HepG2 (cell line): ENCODE measurements around the gene PAFAH1B1. TPM values are rescaled to one million over a fixed set of nuclear protein-coding genes. Genes with fewer than 3 reads are reported as not detected.
A peak's percentile ranks its signal among the peaks of the same experiment; 100 is the strongest.

Experiments
- ATAC-seq: fragments of 200-7000 bp; cut with Tn5 transposase; 3 replicates; pipeline ENCODE4 v1.9.1; 2020; ENCODE audit warnings: mild to moderate bottlenecking, moderate library complexity
- BruUV-seq: library from RNA; stranded (reverse); fragments of 400-500 nt; replicated peaks from 2 replicates; lab custom pipeline; 2021; lab: Mats Ljungman, UMichigan
- CTCF ChIA-PET: fragments of 300-600 bp; formaldehyde crosslinking; extraction: SDS; loops from one replicate; lab custom pipeline; 2021; ENCODE audit warnings: low total read pairs, inconsistent platforms, low intra/inter-chr PET ratio; lab: Yijun Ruan, JAX
- POLR2A ChIA-PET: fragments of 350-600 bp; sonication (Branson Sonifier 250); formaldehyde crosslinking; loops from one replicate; lab custom pipeline; 2020; ENCODE audit warnings: antibody characterized with exemption, inconsistent platforms; lab: Yijun Ruan, JAX
- DNase-seq: peaks from one replicate; pipeline ENCODE4 v3.0.0-alpha.2; 2015; ENCODE audit warnings: low spot score
- FAIRE-seq: peaks from 3 replicates; lab custom pipeline; 2011; peaks lifted over from hg19 to GRCh38; lab: Jason Lieb, UNC
- H2AFZ ChIP-seq: one replicate; pipeline ENCODE4 v1.6.1; 2011; ENCODE audit warnings: low read length, inconsistent platforms
- H3K27ac ChIP-seq: fragments of 300-600 bp; 3 replicates; pipeline ENCODE4 v1.8.0; 2011; ENCODE audit warnings: mixed run types, mild to moderate bottlenecking, mixed read lengths, low read length, inconsistent platforms; ENCODE audit not compliant: insufficient read depth; ENCODE audit errors: extremely low read length
- H3K27me3 ChIP-seq, 2 experiments: fragments of 200-600 bp in 1 of 2; 2 replicates in 1 of 2; 3 replicates in 1 of 2; pipeline versions ENCODE4 v1.6.0 to v1.8.0; 2011; ENCODE audit warnings: low read length in 2 of 2, mild to moderate bottlenecking in 2 of 2, moderate library complexity in 2 of 2, inconsistent platforms in 1 of 2; ENCODE audit not compliant: insufficient read depth in 2 of 2, control insufficient read depth in 1 of 2
- H3K36me3 ChIP-seq, 2 experiments: fragments of 200-600 bp in 1 of 2; replicated peaks in 1 of 2; 2 replicates in 1 of 2; 3 replicates in 1 of 2; pipeline versions ENCODE4 v1.5.1 to v1.8.0; 2011; ENCODE audit warnings: low read length in 2 of 2, inconsistent platforms in 1 of 2; ENCODE audit not compliant: insufficient read depth in 2 of 2, control insufficient read depth in 1 of 2
- H3K4me1 ChIP-seq: 2 replicates; pipeline ENCODE4 v1.5.1; 2012; ENCODE audit warnings: low read length, inconsistent platforms; ENCODE audit not compliant: insufficient read depth
- H3K4me2 ChIP-seq: 2 replicates; pipeline ENCODE4 v1.6.0; 2011; ENCODE audit warnings: low read depth, low read length, inconsistent platforms
- H3K4me3 ChIP-seq, 3 experiments: fragments of 200-600 bp in 1 of 3; sonication (generic), shearing (Covaris generic) in 1 of 3; replicated peaks in 1 of 3; 2 replicates each; pipeline ENCODE4 v1.5.1; 2011 to 2016; ENCODE audit warnings: low read length in 3 of 3, inconsistent platforms in 2 of 3, low read depth in 2 of 3, mild to moderate bottlenecking in 2 of 3, control low read depth in 1 of 3, mixed read lengths in 1 of 3; ENCODE audit not compliant: insufficient read depth in 1 of 3
- H3K79me2 ChIP-seq: one replicate; pipeline ENCODE4 v1.6.1; 2011; ENCODE audit warnings: low read length, inconsistent platforms; ENCODE audit not compliant: insufficient read depth
- H3K9ac ChIP-seq: 2 replicates; pipeline ENCODE4 v1.6.0; 2011; ENCODE audit warnings: mild to moderate bottlenecking, low read depth, low read length, inconsistent platforms; ENCODE audit not compliant: insufficient read depth
- H3K9me3 ChIP-seq: 2 replicates; pipeline ENCODE4 v1.5.1; 2012; ENCODE audit warnings: mild to moderate bottlenecking, low read length
- H4K20me1 ChIP-seq: 2 replicates; pipeline ENCODE4 v1.6.0; 2011; ENCODE audit warnings: inconsistent platforms, mild to moderate bottlenecking, low read length, moderate library complexity; ENCODE audit not compliant: insufficient read depth
- HNRNPLL ChIP-seq: fragments of 200-400 bp; formaldehyde crosslinking; IDR thresholded peaks from 2 replicates; pipeline ENCODE4 v1.6.1; 2017; ENCODE audit warnings: mild to moderate bottlenecking, low read depth, low read length; ENCODE audit not compliant: poor library complexity, severe bottlenecking
- ISL2 ChIP-seq: sonication (generic); formaldehyde crosslinking; IDR thresholded peaks from 2 replicates; pipeline ENCODE4 v1.5.0; 2020; ENCODE audit warnings: missing genetic modification reagents
- NR2C2 ChIP-seq: sonication (generic); formaldehyde crosslinking; IDR thresholded peaks from 2 replicates; pipeline ENCODE4 v1.4.0; 2020; ENCODE audit warnings: missing genetic modification reagents, mild to moderate bottlenecking, moderate library complexity, borderline replicate concordance
- PHF20 ChIP-seq: sonication (generic); formaldehyde crosslinking; IDR thresholded peaks from 2 replicates; pipeline ENCODE4 v1.5.0; 2020; ENCODE audit warnings: mild to moderate bottlenecking, missing genetic modification reagents
- RAD21 ChIP-seq: fragments of 450-650 bp; formaldehyde crosslinking; IDR thresholded peaks from 2 replicates; pipeline ENCODE4 v1.5.0; 2020; ENCODE audit warnings: mild to moderate bottlenecking
- ZBTB33 ChIP-seq: sonication (generic); formaldehyde crosslinking; IDR thresholded peaks from 2 replicates; pipeline ENCODE4 v1.4.0; 2020; ENCODE audit warnings: missing genetic modification reagents
- ZNF281 ChIP-seq: sonication (generic); formaldehyde crosslinking; IDR thresholded peaks from 2 replicates; pipeline ENCODE4 v1.4.0; 2020; ENCODE audit warnings: missing genetic modification reagents, borderline replicate concordance
- ZNF780A ChIP-seq: sonication (generic); formaldehyde crosslinking; IDR thresholded peaks from 2 replicates; pipeline ENCODE4 v1.8.0; 2022; ENCODE audit warnings: mild to moderate bottlenecking, missing genetic modification reagents, moderate library complexity
- ZNF83 ChIP-seq: sonication (generic); formaldehyde crosslinking; IDR thresholded peaks from 2 replicates; pipeline ENCODE4 v1.4.0; 2020; ENCODE audit warnings: missing genetic modification reagents, mild to moderate bottlenecking, borderline replicate concordance
- WGBS: methylation state at CpG from one replicate; pipeline ENCODE4 v1.1.6; 2017; ENCODE audit warnings: low lambda C conversion rate; 5-methylcytosine and 5-hydroxymethylcytosine counted together
- in situ Hi-C: cut with HindIII; loops from 2 replicates; pipeline ENCODE4 v1.10.0; 2017; ENCODE audit warnings: low pct_unique_long_range_greater_than_20kb; ENCODE audit not compliant: extremely low pct_ligation_motif_present
- intact Hi-C: fragments of 100-400 bp; cut with micrococcal nuclease; formaldehyde crosslinking; loops from one replicate; pipeline ENCODE4 v1.10.0; 2022; ENCODE audit not compliant: unreplicated experiment
- polyA plus RNA-seq, 8 experiments: library from polyadenylated mRNA; depleted of rRNA in 3 of 8; stranded (reverse) in 7 of 8; unstranded in 1 of 8; fragments of >200 nt; fragmentation: Illumina TruSeq in 4 of 8; extraction: Trizol in 4 of 8; gene quantifications; 2 replicates each; pipeline versions ENCODE4 v1.2.1 to v1.2.3, GENCODE V29; 2011 to 2016; ENCODE audit warnings: low read depth in 4 of 8, missing spikeins in 1 of 8, mixed read lengths in 1 of 8; ENCODE audit not compliant: insufficient read depth in 1 of 8
- total RNA-seq, 5 experiments: library from RNA; depleted of rRNA; stranded (reverse); fragments of >200 nt; fragmentation: Illumina TruSeq; extraction: Trizol; gene quantifications; 2 replicates each; pipeline ENCODE4 v1.2.3, GENCODE V29; 2016; ENCODE audit warnings: low read depth in 1 of 5

The PAFAH1B1 gene
- total and polyA plus RNA-seq, 2 of the 13 experiments (the other 11 are each of a cell fraction or from before 2014, with no cell fraction given) = 46.0 to 64.9 TPM

GRCh38 chr17:2706911-2707510 is 113.6 kb downstream of the PAFAH1B1 start:
- H3K9me3 ChIP-seq = no peaks in the 10 kb centered on the region
- H3K4me2 ChIP-seq = no peak overlapping the region
- peaks cover 60% of the 10 kb centered on the region for H3K4me1 ChIP-seq
- FAIRE-seq (no peak), ATAC-seq (no peak), DNase-seq (no peak)
- H2AFZ ChIP-seq = no peak overlapping the region
- no peaks in the 10 kb centered on the region; a peak in 1 of 5 replicates for H3K27me3 ChIP-seq
- H3K79me2 ChIP-seq = peaks cover 65% of the 10 kb centered on the region
- H3K9ac ChIP-seq = no peak overlapping the region
- WGBS = 96% methylated on average over 9 of the region's 21 CpGs
- no peak overlapping the region for H3K4me3 ChIP-seq
- intact Hi-C loops = no loop called here
- no TSS peak for BruUV-seq
- POLR2A ChIA-PET = no interaction called here
- no peak overlapping the region for H3K27ac ChIP-seq
- in situ Hi-C loops = no loop called here
- H4K20me1 ChIP-seq = peaks cover 55% of the 10 kb centered on the region
- TF ChIP-seq ISL2 (CRISPR knock-in tag) = no peak
- TF ChIP-seq NR2C2 (CRISPR knock-in tag) = 0 out of 2 replicates have a peak, but pooled peaks have one; percentile 0
- no peak for TF ChIP-seq ZNF83
- TF ChIP-seq ZNF780A (CRISPR knock-in tag) = no peak
- no peak for TF ChIP-seq PHF20 (CRISPR knock-in tag)
- CTCF ChIA-PET = no interaction called here
- H3K36me3 ChIP-seq = peaks cover 16 to 41% of the 10 kb centered on the region in 2 experiments

- POLR2A ChIA-PET = no interaction called here
- CTCF ChIA-PET = no interaction called here
- H3K9ac ChIP-seq = peak overlapping the region; percentile 32
- in situ Hi-C loops = no loop called here
- 71% methylated on average over 6 of the region's 13 CpGs for WGBS
- H3K4me2 ChIP-seq = peak overlapping the region; percentile 98
- peak; percentile 20 for ATAC-seq
- peak overlapping the region in 1 of 3 experiments; percentile 16; a peak in 1 of 6 replicates for H3K4me3 ChIP-seq
- FAIRE-seq = no peak
- no peaks in the 10 kb centered on the region; a peak in 1 of 5 replicates for H3K27me3 ChIP-seq
- H4K20me1 ChIP-seq = peaks cover 55% of the 10 kb centered on the region
- peak; percentile 45 for DNase-seq
- H3K79me2 ChIP-seq = peaks cover 65% of the 10 kb centered on the region
- H3K36me3 ChIP-seq = peaks cover 11 to 33% of the 10 kb centered on the region in 2 experiments
- peaks cover 67% of the 10 kb centered on the region for H3K4me1 ChIP-seq
- H2AFZ ChIP-seq = no peak overlapping the region
- no TSS peak for BruUV-seq
- no peak overlapping the region for H3K27ac ChIP-seq
- no peaks in the 10 kb centered on the region for H3K9me3 ChIP-seq
- intact Hi-C loops = no loop called here
- 0 out of 2 replicates have a peak, but pooled peaks have one; percentile 46 for TF ChIP-seq RAD21 (CRISPR knock-in tag)
- TF ChIP-seq ZBTB33 (CRISPR knock-in tag) = peak; percentile 29; the same call in 1 of the 2 replicates
- TF ChIP-seq ZNF281 (CRISPR knock-in tag) = peak; percentile 89
- peak; percentile 25 for TF ChIP-seq HNRNPLL
Observed at GRCh38 chr17:2707721-2708584, 114.5 kb downstream of the PAFAH1B1 start.
